ENCODE results near the gene ALDH1A3.

The ALDH1A3 gene

DNA sequence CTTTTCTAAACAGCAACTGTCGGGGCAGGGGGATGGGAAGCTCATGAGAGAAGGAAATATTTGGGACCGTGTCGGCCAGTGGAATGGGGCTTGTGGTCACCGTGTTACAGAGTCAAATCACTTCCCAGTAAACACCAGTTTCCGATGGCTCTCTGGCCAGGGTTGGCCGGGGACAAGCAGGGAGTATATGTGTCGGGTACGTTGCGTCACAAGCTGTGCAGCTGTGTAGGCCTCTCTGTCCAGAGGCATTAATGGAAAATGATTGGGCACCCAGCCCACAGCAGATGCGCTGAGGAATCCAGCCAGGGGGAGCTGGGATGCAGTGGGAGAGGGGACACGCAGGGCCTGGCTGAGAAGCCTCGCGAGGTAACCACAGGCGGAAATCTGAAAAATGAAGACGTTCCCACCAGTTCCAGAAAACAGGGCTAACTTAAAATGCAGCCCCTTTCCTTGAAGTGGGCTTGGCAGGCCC, 15.8 kb upstream of the ALDH1A3 start:
- no peak for TF ChIP-seq ZNF274 (IDR thresholded peaks at IDR 0.05; ENCODE audit: low read depth, low read length)
- H3K4me3 ChIP-seq (ENCODE audit: low read length), result no peak overlapping the region

DNA sequence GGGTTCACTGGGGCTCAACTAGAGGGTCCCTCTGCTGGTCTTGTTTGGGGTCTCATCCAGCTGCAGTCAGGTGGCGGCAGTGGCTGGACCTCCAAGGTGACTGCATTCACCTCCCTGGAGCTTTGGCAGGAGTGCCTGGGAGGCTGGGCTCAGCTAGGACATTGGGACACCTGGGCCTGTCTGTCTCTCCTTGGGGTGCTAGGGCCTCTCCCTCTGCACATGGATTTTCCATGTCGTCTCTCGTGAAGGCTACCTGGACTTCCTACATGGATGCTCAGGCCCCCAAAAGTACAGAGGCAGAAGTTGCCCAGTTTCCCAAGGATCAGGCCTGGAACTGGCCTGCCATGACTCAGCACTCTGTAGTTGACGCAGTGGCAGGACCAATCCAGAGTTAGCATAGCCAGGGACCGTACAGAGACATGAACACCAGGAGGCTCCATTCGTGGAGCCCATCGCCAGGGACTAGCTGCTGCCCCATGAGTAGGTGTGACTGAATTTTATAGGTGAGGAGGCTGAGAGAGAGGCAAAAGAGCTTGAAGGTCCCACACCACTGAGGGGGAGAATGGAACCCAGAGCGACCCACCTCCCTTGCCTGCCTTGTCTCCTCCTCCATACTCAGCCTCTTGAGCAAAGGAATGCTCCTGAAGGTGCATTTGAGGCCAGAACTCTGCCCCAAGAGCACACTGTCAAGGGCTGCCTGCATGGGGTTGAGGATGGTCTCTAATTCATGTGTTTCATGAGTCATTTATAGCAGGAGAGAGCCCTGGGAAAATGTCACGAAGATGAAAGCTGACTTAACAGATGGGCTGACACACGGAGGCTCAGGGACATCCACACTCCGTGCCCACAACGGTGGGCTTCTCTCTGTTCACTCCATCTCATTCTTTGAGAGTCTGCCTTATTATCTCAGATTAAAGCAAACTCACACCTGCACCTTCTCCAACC, 13.0 kb upstream of the ALDH1A3 start:
- no peak overlapping the region for H3K4me3 ChIP-seq (ENCODE audit: low read length)
- TF ChIP-seq ZNF274 (IDR thresholded peaks at IDR 0.05; ENCODE audit: low read depth, low read length), result no peak

DNA sequence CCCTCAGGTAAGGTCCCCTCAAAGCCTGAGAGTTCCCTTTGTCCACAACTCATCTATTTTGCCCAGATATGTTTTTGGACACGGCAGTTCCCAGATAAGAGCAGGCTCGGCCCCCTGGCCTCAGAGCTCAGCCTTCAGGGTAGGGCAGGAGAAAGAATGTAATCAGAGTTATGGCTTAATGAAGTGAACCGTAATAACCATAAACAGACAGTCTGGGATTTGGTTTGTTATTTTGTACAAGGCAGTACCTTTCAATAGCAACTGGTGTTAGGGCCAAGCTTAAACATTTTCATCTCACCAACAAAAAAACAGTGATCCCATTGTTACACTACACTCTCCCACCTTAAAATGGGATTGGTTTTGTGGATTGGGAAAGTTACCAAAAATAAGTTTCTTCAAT, 12.2 kb upstream of the ALDH1A3 start:
- no peak for TF ChIP-seq ZNF274 (IDR thresholded peaks at IDR 0.05; ENCODE audit: low read depth, low read length)
- no peak overlapping the region for H3K4me3 ChIP-seq (ENCODE audit: low read length)

DNA sequence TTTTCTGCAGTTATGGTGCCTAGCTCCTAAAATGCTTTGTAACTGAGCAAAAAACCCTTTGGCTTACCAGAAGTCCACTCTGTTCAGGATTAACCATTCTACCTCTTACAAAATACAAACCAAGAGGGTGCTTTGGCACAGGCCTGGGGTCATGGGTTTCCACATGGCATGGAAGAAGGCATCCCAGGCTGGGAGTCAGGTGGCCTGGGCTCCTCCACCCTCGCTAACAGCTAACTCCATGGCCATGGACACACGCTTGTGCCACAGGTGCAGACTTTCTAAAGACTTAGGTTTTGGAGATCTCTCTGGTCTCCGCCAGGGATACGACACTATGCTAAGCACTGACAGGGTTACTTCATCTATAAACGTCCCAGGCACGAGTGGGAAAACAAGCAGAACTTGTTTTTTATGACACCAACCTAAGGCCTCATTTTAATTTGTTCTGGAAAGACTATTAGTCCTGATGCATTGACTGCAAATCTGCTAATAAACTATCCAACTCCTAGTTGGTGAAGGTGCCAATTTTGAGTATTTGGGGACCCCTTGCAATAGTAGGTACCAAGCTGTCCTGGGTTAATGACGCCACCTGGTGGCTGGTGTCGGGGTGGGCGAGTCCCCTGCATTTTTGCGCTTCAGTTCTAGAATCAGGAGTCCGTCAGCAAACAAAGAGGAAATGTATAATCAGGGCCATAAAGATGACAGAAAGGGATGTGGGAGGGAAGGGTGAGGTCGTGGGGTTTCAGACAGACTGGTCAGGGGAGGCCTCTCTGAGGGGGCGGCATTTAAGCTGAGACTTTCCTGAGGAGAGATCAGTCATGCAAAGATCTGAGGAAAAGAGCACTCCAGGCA, 10.3 kb upstream of the ALDH1A3 start:
- no peak for TF ChIP-seq ZNF274 (IDR thresholded peaks at IDR 0.05; ENCODE audit: low read depth, low read length)

DNA sequence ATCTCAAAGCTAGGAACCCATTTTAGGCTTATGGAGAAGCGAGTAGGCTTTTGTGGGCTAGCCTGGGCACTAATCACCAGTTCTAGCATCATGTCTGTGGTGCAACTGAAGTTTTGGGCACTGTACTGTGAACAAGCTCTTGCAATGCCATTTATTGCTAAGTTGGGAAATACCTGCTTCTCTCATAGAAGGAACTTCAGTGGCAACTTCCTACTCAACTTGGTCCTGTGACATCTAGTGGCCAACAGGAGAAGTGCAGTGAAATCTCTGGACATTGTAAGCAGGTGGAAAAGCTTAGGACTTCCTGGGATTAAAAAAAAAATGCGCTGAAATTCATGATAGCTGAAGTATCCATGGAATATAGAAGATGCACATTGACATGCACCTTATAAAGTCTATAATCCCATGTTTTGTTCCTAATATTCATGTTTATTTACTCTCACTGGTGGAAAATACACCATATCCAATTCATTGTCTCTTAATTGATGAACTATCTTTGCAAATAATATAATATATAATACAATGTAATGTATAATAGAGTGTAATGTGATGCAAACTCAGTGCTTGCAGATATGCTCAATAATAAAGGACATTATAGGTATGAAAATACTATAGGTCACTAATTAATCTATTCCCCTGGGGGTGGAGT, 6.5 kb upstream of the ALDH1A3 start:
- H3K4me3 ChIP-seq (ENCODE audit: low read length), result no peak overlapping the region
- TF ChIP-seq ZNF274 (IDR thresholded peaks at IDR 0.05; ENCODE audit: low read depth, low read length), result no peak

More for the DNA sequence above, 10.3 kb upstream of the ALDH1A3 start:
- no peak overlapping the region for H3K4me3 ChIP-seq (ENCODE audit: low read length)

DNA sequence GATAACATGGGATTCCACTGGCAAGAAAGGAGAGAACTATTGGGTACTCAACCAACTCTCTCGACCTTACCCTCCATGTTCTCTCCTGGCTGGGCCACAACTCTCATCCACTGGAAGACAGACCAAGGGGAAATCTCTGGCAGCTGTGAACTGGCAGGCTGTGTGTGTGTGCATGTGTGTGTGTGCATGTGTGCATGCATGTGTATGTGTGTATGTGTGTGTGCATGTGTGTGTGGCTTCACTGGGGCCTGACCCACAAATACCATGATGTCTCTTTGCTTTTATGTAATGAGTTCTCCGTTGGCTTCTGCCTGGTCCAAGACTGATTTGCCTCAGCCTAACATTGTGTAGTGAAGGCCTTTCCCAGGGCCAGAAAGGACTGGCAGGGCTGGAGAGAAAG, 4.1 kb upstream of the ALDH1A3 start:
- no peak overlapping the region for H3K4me3 ChIP-seq (ENCODE audit: low read length)
- no peak for TF ChIP-seq ZNF274 (IDR thresholded peaks at IDR 0.05; ENCODE audit: low read depth, low read length)

DNA sequence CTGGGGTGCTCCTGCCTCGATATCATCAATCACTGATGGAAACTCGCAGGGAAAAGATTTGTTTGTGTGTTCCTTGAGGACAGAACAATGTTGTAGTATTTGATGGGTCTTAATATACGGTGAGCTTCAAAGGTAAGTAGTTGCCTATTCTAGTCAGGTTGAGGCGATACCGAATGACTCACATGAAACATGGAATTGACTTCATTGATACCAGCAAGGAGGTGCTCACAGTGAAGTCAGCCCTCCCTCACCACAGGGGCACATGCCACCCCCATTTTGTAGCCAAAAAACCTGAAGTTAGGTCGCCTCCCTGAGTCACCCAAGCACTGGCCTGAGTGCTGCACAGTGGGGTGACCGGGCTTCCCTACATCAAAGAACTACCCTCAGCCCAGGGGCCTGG, 3.7 kb upstream of the ALDH1A3 start:
- TF ChIP-seq ZNF274 (IDR thresholded peaks at IDR 0.05; ENCODE audit: low read depth, low read length), result no peak
- no peak overlapping the region for H3K4me3 ChIP-seq (ENCODE audit: low read length)

DNA sequence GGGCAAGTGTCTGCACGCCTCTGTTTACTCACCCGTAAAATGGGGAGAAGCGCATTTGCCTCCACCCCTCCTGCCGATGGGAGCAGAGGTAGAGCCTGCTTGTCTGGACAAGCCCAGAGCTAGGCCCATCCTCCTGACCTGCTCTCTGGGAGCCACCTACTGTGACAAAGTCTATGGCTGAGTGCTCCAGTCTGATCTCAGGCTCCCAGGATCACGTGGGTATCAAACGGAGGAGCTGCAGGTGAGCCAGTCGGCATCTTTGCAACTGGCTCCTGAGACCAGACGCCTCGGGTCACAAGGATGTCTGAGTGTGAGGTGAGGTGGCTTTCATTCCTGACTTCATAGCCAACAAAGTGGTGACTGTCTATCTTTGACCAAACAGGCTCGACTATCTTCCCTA, 2.1 kb upstream of the ALDH1A3 start:
- H3K4me3 ChIP-seq (ENCODE audit: low read length), result no peak overlapping the region
- no peak for TF ChIP-seq ZNF274 (IDR thresholded peaks at IDR 0.05; ENCODE audit: low read depth, low read length)

DNA sequence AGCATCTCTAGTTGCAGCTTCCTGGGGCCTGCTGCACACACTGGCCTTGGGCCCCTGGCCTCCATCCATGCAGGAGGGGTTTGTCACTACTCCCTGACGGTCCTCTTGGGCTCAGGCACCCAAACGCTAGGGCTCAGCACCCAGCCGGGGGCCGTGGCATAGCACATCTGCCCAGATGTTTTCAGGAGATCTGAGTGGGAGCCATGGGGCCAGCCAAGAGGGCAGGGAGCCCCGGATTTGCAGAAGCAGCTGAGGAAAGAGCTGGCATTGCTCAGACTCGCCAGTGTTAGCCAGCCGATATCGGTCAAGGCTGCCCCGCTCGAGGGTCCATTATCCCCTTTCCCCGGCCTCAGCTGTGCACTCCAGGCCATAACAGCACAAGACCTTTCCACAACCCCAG, 1.5 kb upstream of the ALDH1A3 start:
- TF ChIP-seq ZNF274 (IDR thresholded peaks at IDR 0.05; ENCODE audit: low read depth, low read length), result no peak
- no peak overlapping the region for H3K4me3 ChIP-seq (ENCODE audit: low read length)

DNA sequence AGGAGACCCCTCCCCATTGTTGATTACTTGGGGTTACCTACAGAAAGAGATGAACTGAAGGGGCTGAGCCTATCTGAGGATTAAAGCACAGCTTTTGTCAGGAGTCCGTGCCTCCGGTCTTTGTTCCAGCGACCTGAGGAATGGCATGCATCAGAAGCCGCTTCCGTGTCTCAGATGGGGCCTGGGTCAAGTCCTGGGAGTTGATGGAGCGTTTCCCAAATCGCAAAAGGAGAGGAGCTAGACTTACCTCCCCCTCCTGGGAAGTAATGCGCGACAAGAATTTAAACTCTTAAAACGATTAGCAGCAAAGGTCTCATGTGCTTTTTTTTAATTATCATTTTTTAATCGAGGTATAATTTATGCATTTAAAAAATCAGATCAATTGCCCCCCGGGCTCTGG, 983 bp upstream of the ALDH1A3 start:
- peak overlapping the region; percentile 58; the same call in 1 of the 2 replicates for H3K4me3 ChIP-seq (ENCODE audit: low read length)
- TF ChIP-seq ZNF274 (IDR thresholded peaks at IDR 0.05; ENCODE audit: low read depth, low read length), result no peak

DNA sequence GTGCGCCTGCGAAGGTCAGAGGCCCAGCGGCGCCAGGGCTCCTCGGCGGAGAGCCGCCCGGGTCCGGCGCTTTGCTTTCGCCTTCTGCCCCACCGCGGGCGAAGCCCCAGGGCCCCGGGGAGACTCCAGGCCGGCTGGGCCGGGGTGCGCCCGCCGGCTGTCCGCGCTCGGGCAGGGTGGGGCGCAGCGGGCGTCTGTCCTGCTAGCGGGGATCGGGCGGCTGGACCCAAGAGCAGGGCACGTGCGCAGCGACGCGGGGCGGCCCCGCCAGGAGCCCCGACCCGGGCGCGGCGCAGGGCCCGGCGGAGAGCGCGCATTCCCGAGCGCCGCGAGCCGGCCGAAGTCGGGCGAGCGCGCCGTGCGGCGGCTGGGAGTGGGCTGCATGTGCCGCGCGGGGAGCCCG, 569 bp upstream of the ALDH1A3 start:
- TF ChIP-seq ZNF274 (IDR thresholded peaks at IDR 0.05; ENCODE audit: low read depth, low read length), result no peak
- peak overlapping the region; percentile 58; the same call in 1 of the 2 replicates for H3K4me3 ChIP-seq (ENCODE audit: low read length)

DNA sequence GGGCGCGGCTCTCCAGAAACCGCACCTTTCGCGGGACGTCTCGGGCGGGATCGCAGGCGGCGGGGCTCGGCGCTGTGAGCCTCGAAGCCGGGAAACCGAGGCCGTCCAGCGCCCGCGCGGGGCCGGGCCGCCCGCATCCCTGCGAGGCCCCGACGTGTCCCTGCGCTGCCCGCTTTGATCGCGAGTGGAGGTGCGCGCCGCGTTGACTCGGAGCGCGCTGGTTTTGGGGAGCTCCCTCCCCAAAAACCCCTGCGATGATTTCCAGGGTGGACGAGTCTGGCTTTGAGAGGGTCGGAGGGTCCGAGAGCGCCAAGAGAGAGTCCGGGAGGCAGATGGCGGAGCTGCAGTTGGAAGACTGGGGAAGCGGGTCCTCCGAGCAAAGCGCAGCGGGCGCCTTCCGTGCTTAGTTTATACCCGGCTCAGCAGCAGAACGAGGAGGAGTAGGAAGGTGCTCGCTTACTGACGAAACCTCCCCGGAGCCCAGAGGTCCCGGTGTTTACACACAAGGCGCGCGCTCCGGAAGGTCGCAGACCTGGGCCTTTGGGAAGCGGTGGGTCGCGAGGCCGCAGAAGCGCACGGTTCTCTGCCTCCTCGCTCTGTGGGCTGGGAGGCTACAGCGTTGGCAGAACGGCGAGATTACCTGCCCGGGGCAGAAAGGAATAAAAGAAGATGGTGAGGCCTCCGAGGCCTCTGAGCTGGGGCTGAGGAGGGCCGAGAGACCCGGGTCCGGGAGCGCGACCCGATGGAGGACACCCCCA, 687 bp downstream of the ALDH1A3 start:
- H3K4me3 ChIP-seq (ENCODE audit: low read length), result peak overlapping the region; percentile 47; the same call in 1 of the 2 replicates
- TF ChIP-seq ZNF274 (IDR thresholded peaks at IDR 0.05; ENCODE audit: low read depth, low read length), result no peak

DNA sequence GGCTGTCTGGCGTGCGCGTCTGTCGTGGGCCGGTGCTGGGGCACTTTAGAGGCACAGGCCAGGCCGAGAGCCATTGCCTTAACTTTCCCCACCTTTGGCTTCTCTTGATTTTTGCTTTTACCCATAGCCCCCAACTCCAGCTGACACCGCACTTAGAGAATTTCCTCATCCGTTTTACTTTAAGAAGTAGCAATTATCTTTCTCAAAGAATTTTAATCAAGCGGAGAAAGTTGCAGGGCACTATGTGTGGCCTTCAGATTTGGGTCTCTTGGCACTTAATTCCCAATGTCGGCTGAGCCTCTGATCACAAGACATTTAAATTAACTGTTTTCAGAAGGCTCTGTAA, 1.2 kb downstream of the ALDH1A3 start:
- TF ChIP-seq ZNF274 (IDR thresholded peaks at IDR 0.05; ENCODE audit: low read depth, low read length), result no peak
- no peak overlapping the region for H3K4me3 ChIP-seq (ENCODE audit: low read length)

All from GM08714 (cell line).